Stimulated activated CD4-positive, alpha-beta T cell treated with anti-CD3 and anti-CD28 coated beads, Interleukin-2, amount 100 ng/mL, for 24 hours (primary cell): ENCODE results near the gene CCDC80.
A peak's percentile ranks its signal among the peaks of the same experiment; 100 is the strongest.
"Not testable (repeated sequence)": the region's sequence is repeated elsewhere in the genome, so short reads cannot be mapped to it uniquely, and the experiment has no call there.

Experiments
- DNase-seq, 2 donors: peaks; one replicate each; pipeline ENCODE4 v3.0.0-alpha.2; 2020

CCDC80 gene, protein sequence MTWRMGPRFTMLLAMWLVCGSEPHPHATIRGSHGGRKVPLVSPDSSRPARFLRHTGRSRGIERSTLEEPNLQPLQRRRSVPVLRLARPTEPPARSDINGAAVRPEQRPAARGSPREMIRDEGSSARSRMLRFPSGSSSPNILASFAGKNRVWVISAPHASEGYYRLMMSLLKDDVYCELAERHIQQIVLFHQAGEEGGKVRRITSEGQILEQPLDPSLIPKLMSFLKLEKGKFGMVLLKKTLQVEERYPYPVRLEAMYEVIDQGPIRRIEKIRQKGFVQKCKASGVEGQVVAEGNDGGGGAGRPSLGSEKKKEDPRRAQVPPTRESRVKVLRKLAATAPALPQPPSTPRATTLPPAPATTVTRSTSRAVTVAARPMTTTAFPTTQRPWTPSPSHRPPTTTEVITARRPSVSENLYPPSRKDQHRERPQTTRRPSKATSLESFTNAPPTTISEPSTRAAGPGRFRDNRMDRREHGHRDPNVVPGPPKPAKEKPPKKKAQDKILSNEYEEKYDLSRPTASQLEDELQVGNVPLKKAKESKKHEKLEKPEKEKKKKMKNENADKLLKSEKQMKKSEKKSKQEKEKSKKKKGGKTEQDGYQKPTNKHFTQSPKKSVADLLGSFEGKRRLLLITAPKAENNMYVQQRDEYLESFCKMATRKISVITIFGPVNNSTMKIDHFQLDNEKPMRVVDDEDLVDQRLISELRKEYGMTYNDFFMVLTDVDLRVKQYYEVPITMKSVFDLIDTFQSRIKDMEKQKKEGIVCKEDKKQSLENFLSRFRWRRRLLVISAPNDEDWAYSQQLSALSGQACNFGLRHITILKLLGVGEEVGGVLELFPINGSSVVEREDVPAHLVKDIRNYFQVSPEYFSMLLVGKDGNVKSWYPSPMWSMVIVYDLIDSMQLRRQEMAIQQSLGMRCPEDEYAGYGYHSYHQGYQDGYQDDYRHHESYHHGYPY

DNA sequence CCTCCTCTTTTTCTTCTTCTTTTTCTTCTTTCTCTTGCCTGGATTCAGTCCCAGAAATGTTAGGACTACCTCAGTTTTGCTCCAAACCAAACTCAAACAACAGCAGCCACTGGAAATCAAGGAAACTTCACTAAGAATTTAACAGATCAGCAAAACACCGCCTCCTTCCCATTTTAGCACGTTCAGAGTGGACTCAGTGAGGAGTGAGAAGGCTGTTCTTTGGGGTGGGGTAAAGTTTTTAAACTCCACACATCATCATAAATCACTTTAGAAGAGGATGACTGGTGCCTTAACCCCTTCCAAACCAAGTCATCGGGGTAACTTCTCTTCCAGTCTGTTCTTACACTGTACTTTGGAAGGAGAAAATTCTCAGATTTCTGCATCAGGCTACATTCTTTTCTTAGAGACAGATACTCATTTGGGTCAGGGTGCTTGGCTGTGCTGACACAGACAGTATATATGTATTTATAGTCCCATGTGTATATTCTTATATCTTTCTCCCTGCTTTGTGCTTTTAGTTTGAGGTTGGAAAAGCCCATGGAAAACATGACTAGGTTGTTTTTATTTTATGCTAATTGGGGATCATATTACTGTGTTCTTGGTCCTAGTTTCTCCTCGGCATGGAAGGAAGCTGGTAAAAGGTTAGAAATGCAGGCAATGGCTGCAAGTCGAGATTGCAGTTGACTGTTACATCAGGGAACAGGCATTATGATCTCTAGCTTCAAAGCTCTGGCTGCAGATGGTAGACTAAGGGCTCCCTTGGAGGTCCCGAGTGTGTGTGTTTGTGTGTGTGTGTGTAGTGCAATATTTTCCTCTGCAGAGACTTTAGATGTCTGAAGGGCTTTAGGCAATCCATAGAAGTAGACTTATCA, at the start of gene CCDC80:
Gene CCDC80, minus strand, starts transcription at position 214 of the 872 bp plus-strand sequence. CDS start 1,238 bp downstream, outside the sequence.
- no peak for DNase-seq

DNA sequence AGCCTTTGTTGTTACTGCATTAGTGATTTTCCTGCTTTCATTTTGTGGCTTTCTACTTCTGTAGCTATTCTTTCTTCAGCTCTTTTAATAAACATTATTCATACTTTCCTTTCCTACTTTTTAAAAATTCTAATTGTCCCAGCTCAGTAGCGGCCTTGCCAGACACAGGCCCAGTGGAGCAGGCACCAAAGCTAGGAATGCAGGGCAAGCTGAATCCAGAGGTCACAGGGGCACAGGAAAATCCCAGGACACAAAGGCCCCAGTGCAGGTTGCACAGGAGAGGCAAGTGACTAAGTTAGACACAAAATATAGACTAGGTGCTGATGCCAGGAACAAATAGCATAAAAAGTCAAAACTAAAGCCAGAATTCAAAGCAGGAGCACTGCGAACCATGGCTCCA, 49.0 kb upstream of the CCDC80 start:
- DNase-seq = no peak

DNA sequence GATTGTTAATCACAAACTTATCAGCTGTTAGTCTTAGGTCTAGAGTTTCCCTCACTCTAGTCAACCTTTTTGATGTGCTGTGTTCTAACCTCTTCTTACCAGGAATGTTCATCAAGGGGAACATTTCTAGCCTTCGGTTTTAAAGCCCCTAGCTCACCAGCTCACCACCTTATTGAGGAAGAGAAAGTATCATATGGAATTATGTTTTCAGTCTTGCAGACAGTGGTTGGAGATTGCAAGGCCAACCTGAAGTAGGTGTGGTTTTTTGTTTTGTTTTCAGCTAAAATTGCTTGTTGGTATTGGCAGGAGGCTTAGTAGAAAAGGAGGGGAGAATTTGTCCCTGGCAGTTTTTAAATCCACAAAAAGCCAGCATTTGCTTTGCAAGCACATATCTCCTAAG, 48.4 kb upstream of the CCDC80 start:
- no peak for DNase-seq

DNA sequence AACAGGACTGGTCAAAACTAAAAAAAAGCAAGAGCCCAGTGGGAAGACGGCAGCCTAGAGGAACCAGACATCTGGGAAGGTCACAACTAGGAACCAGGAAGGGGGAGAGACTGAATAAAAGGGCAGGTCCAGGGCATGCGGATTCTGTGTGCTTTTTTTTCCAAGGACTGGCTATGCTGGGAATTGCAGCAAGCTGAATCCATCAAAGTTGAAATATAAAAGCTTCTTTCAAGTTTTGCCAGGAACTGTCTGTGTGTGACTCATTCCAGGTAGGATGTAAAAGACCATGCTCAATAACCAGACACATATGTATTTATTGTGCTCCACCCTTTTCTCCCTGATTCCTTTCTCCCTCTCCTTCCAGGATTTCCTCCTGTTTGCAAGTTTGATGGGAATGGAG, 47.9 kb upstream of the CCDC80 start:
- no peak for DNase-seq

DNA sequence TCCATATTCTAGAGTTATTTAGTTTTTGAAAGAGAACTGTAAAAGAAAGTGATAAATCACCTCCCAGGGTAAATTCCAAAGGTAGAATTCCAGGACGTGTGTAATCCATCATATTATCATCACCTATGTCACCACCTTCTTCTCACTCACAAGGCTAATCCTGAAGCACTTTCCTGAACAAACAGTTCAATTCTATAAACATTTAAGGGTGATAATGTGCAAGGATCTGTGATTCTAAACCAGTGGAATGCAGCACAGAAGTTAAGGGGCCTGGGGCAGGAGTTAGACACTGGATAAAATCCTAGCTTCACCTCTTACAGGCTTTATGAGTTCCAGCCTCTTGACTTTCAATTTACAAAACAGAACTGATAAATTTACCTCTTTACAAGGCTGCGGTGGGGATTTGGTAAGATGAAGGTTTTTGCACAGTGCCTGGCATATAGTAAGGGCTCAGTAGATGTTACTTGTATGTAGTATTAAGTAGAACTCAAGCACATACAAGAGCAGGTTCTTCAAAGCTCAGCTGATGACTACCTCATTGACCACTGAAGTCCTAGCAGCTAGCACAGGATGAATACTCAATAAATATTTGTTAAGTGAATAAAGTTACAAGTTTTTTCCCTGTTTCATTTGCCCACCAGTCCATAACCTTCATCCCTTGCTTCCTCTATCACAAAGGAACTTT, 47.3 kb upstream of the CCDC80 start:
- DNase-seq = no peak

DNA sequence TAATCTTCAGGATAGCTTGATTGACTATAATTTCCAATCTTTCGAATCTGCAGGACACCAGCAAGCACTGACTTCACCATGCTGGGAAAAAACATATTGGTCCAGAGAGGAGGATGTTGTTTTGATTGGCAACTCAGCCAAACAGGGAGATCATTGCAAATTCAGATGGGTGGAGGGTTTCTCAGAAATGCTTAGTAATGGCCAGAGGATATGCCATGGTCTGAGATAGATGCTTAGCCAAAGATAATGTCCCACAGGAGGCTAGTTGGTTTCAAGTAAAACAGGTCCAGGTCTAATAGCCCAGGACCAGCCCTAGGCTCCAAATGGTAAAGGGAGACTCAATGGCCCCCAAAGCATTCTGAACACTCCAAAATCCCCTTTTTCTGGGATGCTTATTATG, 46.7 kb upstream of the CCDC80 start:
- DNase-seq = no peak

DNA sequence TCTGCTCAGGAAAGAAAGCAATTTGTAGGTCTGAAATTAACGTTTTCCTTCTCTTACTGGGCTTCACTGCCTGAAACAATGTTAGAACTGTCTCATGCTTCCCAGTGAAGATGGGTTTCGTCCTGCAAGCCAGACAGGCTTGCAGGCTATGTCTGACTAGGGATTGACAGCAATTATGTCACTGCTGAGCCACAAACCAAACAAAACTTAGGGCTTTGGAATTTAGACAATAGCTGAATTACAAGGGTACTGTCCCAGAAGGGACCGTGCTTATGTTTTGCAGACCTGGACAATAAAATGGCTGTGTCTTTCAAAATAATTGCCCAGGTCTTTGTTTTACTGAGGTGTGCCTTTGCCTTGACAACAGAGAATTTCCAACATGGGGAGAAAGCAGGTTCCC, 46.3 kb upstream of the CCDC80 start:
- no peak for DNase-seq

DNA sequence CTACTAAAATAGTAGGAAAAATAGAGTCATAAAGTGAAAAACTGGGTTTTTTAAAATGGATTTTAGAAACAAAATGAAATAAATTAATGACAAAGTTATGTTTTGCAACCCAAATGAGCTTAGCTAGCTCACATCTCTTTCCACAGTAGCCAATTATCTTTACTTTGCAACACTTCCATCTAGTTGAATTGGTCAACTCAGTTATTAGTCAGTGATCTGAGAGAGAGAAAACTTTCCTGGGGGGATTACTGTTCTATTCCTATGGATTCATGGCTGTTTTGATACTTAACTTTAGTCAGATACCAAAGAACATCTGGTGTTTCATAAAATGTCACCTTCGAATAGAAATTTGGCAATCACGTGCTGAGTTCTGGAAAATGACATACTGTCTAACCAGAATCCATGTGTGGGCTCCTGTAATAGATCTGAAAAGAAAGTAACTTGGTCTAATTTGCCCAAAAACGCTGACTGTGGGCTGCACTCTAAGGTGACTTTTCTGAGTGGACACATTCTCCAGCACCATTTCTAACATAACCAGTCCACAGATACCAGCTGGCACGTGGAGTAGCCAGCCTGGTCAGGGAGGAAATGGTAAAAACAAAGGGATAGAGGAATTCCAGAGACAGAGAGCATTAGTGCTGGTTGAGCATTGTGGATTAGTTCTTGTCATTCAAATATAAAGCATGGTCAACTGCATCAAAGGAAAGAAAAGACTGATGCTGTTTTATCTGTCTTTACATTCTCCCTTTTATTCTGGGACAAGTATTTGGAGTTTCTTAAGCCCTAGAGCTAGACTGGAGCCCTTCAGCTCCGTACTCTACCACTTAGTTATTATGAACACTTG, 45.2 kb upstream of the CCDC80 start:
- DNase-seq = no peak

DNA sequence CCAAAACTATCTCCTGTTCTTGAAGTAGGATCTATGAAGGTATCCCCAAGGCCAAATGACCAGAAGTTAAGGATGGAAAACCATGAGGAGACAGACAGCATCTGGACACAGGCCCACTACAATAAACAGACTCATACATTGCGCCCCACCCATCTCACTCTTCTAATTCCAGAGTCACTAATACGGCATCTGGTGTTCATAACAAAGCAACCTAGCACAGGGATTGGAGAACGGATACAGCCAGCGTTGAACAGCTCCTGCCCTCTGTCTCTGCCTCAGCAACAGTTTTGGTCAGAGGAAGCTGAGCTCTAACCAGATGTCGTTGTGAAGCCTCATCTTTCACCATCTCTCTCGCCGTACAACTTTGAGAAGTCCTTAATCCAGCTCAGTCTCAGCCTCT, 44.5 kb upstream of the CCDC80 start:
- no peak for DNase-seq

DNA sequence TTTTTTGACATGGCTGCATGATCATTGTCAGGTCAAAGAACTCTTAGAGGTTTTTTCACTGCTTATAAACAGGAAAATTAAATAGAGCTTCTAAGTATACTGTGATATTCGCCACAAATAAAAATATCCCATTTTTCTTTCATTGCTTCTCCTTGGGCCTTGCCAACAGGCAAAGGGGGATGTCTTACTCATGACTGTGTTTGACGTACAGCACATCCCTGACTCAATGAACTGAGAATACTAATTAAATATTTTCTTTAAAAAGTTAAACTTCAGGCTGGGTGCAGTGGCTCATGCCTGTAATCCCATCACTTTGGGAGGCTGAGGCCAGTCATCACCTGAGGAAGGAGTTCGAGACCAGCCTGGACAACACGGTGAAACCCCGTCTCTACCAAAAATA, 41.4 kb upstream of the CCDC80 start:
- no peak for DNase-seq

DNA sequence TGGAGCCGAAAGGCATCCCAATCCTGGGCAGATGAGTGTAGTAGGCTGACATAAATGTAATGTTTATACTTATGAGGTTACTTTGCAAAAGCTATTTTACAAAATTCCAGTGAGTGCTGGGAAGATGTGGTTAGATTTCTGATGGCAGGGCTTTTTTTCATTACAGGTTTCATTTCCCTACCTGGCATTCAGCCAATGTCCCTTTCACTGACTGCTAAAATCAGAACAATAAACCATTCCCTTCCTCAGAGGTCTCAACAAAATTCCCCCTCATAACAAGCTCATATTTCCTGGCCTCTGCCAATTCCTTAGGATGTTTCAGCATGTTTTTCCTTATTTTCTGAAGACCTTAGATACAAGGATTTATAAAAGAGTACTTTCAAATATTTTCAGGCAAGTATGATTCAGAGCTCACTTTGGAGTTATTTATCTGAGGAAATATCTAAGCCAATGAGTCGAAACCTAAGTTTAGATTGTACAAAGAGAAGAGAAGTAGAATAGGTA, 40.9 kb upstream of the CCDC80 start:
- no peak for DNase-seq

DNA sequence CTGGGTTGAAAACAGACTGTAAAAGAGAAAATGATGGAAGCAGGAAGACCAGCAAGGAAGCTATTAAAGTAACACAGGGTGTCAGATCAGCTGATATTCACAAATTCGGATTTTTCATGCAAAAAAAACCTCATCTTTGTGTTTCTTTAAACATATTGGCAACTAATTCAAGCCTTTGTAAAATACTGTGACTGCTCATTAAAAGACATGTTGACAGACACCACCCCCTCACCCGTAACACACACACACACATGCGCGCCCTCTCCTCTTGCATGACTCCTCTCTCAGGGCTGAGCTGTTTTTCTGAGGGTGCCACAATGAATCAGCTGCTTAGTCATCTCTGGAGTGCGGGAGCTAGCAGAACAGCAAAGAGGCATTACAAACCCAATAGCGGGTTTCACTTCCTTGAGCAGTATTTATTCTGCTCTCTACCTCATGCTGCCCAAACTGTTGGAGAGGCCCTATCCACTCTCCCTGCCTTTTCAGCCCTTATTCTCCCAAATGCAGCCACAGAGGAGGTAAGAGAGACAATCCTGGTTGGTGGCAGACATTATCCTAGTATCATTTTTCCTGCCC, 35.8 kb upstream of the CCDC80 start:
- peak; percentile 82 to 88 for DNase-seq

DNA sequence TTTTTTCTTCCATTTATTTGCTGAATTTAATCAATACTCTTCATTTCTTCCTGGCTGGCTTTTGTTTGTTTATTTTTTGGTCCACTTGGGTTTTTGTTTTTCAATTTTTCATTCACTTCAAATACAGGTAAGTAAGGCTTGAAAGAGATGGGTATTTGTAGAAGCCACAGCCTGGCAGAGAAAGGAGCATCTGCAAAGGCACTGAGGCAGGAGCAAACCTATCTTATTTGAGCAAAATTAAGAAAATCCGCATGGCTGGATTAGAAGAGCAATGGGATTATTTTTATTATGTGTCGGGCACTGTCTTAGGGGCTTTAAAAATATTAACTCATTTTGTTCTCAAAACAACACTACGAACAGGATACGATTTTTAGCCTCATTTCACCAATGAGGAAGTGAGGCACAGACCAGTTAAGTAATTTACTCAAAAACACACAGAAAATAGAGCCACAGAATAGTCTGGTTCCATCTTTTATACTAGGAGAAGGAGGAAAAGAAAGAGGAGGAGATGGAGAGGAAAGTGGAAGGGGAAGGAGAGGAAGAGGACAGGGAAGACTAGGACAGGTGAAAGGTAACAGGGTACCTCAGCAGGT, 35.1 kb upstream of the CCDC80 start:
- DNase-seq = no peak

DNA sequence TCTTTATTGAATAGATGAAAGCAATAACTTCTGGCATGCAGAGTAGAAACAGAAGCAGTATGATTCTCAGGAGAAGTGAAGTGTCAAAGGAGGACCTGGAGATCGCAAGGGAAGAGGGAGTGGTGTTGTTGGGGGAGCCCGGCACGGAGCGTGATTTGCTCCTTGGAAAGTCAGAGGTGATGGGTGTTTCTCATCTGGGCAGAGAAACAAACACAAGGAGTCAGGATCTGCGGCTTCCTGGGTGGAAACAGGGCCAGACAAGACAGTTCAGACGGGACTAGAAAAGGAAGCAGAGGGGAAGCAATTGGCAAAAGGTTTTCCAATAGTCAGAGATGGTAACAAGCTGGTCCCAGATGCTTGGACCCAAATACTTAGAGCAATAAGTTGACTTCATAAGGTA, 34.4 kb upstream of the CCDC80 start:
- DNase-seq = no peak

DNA sequence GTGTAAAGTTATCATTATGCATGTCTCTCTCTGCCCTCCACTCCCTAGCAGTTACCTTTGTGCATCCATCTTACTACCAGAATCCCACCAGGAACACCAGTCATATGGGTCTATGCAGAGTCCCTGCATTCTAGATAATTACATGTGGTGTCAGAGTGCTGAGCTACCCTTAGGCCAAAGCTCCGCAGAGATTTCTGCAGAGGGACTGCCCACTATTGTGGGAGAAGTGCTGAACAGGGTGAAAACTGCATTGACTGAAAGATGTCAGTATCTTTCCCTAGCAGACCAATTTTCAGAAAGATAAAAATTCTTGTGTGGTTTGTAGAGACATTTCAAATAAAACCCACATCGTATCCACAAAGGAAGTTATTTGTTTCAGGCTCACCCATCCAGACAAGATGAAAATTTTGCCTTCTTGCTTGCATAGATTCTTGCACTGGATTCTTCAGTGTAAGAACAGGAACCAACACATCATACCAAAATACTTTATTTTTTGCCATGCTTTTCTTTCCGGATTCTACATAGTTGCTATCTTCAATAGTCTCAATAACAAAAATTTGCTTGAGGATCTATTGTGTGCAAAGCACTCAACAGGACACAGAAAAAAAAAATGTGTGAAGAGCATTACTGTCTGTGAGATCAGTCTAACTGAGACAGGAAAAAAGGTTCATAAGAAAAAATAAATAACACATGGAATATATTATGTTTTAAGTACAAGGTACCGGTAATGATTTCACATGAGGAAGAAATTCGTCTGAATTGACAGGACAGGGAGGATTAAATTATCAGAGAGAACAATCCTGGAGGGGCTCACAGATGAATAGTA, 32.0 kb upstream of the CCDC80 start:
- no peak for DNase-seq

DNA sequence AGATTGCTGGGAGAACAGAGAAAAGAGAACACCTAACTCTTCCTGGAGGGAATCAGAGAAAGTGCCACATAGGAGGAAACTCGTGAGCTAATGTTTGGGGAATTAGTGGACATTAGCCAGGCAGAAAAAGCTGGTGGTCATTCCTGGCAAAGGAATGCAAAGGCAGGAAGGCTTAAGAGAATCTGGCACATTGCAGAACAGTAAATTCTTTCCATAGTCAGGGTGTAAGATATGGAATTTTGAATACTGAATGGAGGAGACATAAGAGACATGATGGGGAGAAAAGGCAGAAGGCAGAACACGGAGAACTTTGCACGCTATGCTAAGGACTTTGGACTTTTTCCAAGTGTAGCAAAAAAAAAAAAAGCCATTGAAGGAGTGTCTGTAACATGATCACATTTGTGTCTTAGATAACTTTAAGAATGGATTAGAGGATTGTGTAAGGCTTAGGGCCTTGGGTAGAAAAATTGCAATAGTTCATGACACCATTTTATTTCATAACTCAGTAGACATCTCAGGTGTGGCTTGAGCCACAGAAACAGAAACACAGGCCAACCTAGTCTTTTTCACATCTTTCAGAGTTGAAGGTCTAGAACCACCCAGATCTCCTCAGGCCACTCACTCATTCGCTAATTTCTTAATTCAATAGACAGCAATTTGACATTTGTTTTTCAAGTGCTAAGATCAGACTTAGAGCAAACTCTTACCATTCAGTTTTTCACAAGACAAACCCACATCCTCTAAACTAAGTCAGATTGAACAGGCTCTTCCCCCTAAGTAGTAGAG, 31.2 kb upstream of the CCDC80 start:
- no peak for DNase-seq

DNA sequence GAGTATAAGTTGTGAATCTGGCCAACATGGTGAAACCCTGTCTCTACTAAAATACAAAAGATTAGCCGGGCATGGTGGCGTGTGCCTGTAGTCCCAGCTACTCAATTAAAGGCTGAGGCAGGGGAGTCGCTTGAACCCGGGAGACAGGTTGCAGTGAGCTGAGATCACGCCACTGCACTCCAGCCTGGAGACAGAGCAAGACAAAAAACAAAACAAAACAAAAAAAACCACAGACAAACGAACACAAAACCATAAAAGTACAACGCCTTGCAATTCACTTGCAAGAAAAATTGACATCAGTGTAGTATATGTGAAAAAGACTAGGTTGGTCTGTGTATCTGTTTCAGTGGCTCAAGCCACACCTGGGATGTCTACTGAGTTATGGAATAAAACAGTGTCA, 29.9 kb upstream of the CCDC80 start:
- no peak for DNase-seq

DNA sequence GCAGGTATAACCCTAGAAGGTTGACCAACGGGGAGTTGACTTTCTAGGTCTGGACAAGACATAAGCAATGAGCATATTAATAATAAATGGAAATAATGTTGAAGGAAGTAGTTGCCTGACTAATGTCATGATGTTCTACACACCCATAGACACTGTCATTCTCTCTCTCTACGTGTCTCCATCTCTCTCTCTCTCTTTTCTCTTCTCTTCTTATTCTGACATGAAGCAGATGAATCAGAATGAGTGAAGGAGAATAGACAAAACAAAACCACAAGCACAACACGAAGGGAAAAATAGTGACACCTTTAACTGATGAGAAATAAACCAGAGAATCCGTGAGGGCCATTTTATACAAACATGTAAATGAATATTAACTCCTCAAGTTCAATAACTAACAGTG, 26.7 kb upstream of the CCDC80 start:
- DNase-seq = no peak

DNA sequence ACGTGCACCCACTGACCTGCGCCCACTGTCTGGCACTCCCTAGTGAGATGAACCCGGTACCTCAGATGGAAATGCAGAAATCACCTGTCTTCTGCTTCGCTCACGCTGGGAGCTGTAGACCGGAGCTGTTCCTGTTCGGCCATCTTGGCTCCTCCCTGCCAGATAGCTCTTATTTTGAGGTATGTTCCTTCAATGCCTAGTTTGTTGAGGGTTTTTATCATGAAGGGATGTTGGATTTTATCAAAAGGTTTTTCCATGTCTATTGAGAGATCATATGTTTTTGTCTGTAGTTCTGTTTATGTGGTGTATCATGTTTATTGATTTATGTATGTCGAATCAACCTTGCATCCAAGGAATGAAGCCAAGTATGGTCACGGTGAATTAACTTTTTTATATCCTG, 24.1 kb upstream of the CCDC80 start:
- DNase-seq = not testable (repeated sequence)
